Measurements from ENCODE around the gene AVPR1B.

DNA sequence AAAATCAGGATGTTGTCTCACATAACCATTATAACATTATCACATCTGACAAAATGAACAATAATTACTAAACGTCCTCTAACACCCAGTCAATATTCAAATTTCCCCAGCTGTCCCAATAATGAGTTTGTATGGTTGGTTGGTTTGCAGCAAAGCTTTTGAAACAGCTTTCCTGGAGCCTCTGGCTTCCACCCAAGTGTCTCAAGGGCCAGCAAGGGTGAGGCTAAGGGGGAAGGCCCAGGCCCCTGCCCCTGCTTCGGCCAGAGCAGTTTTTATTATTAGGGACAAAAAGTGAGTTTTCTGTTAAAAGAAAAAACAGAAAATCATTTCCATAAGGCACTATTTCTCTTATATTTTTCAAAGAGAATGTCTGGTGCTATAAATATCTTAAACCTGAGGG is 19.1 kb upstream of the AVPR1B start:
- TF ChIP-seq, protein P1, sequence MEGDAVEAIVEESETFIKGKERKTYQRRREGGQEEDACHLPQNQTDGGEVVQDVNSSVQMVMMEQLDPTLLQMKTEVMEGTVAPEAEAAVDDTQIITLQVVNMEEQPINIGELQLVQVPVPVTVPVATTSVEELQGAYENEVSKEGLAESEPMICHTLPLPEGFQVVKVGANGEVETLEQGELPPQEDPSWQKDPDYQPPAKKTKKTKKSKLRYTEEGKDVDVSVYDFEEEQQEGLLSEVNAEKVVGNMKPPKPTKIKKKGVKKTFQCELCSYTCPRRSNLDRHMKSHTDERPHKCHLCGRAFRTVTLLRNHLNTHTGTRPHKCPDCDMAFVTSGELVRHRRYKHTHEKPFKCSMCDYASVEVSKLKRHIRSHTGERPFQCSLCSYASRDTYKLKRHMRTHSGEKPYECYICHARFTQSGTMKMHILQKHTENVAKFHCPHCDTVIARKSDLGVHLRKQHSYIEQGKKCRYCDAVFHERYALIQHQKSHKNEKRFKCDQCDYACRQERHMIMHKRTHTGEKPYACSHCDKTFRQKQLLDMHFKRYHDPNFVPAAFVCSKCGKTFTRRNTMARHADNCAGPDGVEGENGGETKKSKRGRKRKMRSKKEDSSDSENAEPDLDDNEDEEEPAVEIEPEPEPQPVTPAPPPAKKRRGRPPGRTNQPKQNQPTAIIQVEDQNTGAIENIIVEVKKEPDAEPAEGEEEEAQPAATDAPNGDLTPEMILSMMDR (IDR thresholded peaks at IDR 0.05) = no peak
- TF ChIP-seq POLR2A (IDR thresholded peaks at IDR 0.05) = no peak

Measured in heart left ventricle (tissue), 13 donors.